MM.1S (cell line): ENCODE results near the gene C15orf40.

Source experiments
- CTCF ChIP-seq: fragments of 300-600 bp; sonication (generic); IDR thresholded peaks from 2 replicates; pipeline ENCODE4 v1.5.1; 2016; ENCODE audit warnings: antibody characterized with exemption, low read length, mixed read lengths
- EZH2 ChIP-seq: fragments of 300-600 bp; sonication (generic); optimal IDR thresholded peaks from 2 replicates; pipeline ENCODE3; 2017; ENCODE audit warnings: low read depth, mild to moderate bottlenecking, antibody characterized with exemption, low read length, mixed read lengths
- EZH2phosphoT487 ChIP-seq: fragments of 300-600 bp; sonication (generic); IDR thresholded peaks from 2 replicates; pipeline ENCODE4 v1.6.1; 2018; ENCODE audit warnings: antibody characterized with exemption, low read length

GRCh38 chr15:83018436-83018835 is 7.0 kb upstream of the C15orf40 start:
- TF ChIP-seq CTCF (no peak), EZH2phosphoT487 (no peak), EZH2 (no peak)
